ENCODE measurements around the gene LEFTY1.

The LEFTY1 gene

GRCh38 chr1:225843426-225843795 lies 45.5 kb downstream of the LEFTY1 start:
- TF ChIP-seq TEAD4 (IDR thresholded peaks at IDR 0.05) (no peak), TCF12 (IDR thresholded peaks at IDR 0.05; ENCODE audit: low read depth) (no peak)

GRCh38 chr1:225842788-225843425 lies 46.0 kb downstream of the LEFTY1 start:
- TF ChIP-seq REST (IDR thresholded peaks at IDR 0.05; ENCODE audit: low read depth) (no peak), RAD21 (IDR thresholded peaks at IDR 0.05; ENCODE audit: low read depth) (no peak), TAF1 (IDR thresholded peaks at IDR 0.05; ENCODE audit: low read depth) (no peak), ZBTB7A (IDR thresholded peaks at IDR 0.05; ENCODE audit: low read depth) (no peak), CREB1 (IDR thresholded peaks at IDR 0.05; ENCODE audit: low read depth) (no peak)

- TF ChIP-seq ZBTB7A (IDR thresholded peaks at IDR 0.05; ENCODE audit: low read depth) (no peak), CEBPB (IDR thresholded peaks at IDR 0.05) (no peak), YY1 (IDR thresholded peaks at IDR 0.05; ENCODE audit: low read depth) (no peak), TAF1 (IDR thresholded peaks at IDR 0.05; ENCODE audit: low read depth) (no peak), EP300 (IDR thresholded peaks at IDR 0.05; ENCODE audit: borderline replicate concordance) (no peak), FOXM1 (IDR thresholded peaks at IDR 0.05; ENCODE audit: borderline replicate concordance, low read depth) (no peak), EGR1 (IDR thresholded peaks at IDR 0.05) (no peak), CREB1 (IDR thresholded peaks at IDR 0.05; ENCODE audit: low read depth) (no peak), USF1 (IDR thresholded peaks at IDR 0.05) (no peak), TEAD4 (IDR thresholded peaks at IDR 0.05) (no peak), MAX (IDR thresholded peaks at IDR 0.05) (no peak), RAD21 (IDR thresholded peaks at IDR 0.05; ENCODE audit: low read depth) (no peak), NFIC (IDR thresholded peaks at IDR 0.05) (no peak), TCF12 (IDR thresholded peaks at IDR 0.05; ENCODE audit: low read depth) (no peak)
Measured at GRCh38 chr1:225842074-225842473, 46.9 kb downstream of the LEFTY1 start.

GRCh38 chr1:225840713-225841112 lies 48.2 kb downstream of the LEFTY1 start:
- no peak for TF ChIP-seq CEBPB (IDR thresholded peaks at IDR 0.05)
- TF ChIP-seq RAD21 (IDR thresholded peaks at IDR 0.05; ENCODE audit: low read depth): no peak
- no peak for TF ChIP-seq TAF1 (IDR thresholded peaks at IDR 0.05; ENCODE audit: low read depth)
- no peak for TF ChIP-seq NFIC (IDR thresholded peaks at IDR 0.05)
- TF ChIP-seq TCF12 (IDR thresholded peaks at IDR 0.05; ENCODE audit: low read depth): no peak
- no peak for TF ChIP-seq EP300 (IDR thresholded peaks at IDR 0.05; ENCODE audit: borderline replicate concordance)
- TF ChIP-seq REST (IDR thresholded peaks at IDR 0.05; ENCODE audit: low read depth): no peak
- no peak for TF ChIP-seq EGR1 (IDR thresholded peaks at IDR 0.05)
- no peak for TF ChIP-seq MAX (IDR thresholded peaks at IDR 0.05)
- no peak for TF ChIP-seq CREB1 (IDR thresholded peaks at IDR 0.05; ENCODE audit: low read depth)
- TF ChIP-seq USF1 (IDR thresholded peaks at IDR 0.05): no peak
- TF ChIP-seq FOXM1 (IDR thresholded peaks at IDR 0.05; ENCODE audit: borderline replicate concordance, low read depth): no peak

- TF ChIP-seq ZBTB7A (IDR thresholded peaks at IDR 0.05; ENCODE audit: low read depth): no peak
- no peak for TF ChIP-seq EGR1 (IDR thresholded peaks at IDR 0.05)
- no peak for TF ChIP-seq MAX (IDR thresholded peaks at IDR 0.05)
Measured at GRCh38 chr1:225840223-225840610, 48.7 kb downstream of the LEFTY1 start.

GRCh38 chr1:225838793-225839192 lies 50.2 kb downstream of the LEFTY1 start:
- TF ChIP-seq RAD21 (IDR thresholded peaks at IDR 0.05; ENCODE audit: low read depth): no peak

All from Ishikawa (cell line).